PC-3 (cell line): Measurements from ENCODE around the gene TTYH1.

ENCODE experiments used
- EZH2 ChIP-seq: fragments of 300-600 bp; sonication (generic); IDR thresholded peaks from one replicate; pipeline ENCODE4 v1.6.1; 2017; ENCODE audit warnings: antibody characterized with exemption, mild to moderate bottlenecking, low read length; ENCODE audit not compliant: unreplicated experiment
- TF ChIP-seq, protein P1 (sequence below): fragments of 300-600 bp; sonication (generic); conservative IDR thresholded peaks from 2 replicates; pipeline ENCODE4 v1.5.1; 2017; ENCODE audit warnings: antibody characterized with exemption, low read depth, mild to moderate bottlenecking, low read length

DNA sequence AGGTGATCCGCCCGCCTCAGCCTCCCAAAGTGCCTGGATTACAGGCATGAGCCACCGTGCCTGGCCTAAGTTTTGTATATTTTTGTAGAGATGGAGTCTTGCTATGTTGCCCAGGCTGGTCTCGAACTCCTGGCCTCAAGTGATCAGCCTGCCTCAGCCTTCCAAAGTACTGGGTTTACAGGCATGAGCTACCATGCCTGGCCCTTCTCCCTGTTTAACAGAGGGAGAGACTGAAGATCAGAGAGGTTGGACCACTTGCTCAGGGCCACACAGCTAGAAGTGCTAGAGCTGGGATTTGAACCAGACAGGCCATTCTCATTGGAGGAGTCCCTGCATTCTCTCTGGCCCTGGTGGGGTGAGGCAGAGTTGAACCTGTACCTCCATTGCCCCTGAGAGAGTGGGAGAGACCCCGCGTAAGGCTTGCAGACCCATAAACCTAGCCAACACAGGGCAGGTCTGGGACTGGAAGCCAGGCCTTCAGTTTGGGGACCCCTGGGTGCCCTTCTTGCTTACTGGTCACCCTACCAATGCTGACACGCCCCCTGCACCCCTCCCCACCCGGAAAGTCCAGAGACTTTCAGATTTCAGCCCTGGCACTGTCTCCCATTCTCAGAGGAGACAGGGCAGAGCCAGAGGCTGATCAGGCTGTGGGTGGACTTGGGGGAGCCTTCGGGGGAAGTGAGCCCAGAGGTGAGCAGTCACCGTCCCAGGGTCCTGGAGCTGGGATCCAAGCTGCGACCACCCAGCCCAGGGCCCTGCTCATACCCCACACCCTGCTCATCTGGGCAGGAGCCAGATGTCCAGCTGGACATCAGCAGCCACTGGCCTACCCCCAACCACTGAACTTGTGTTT is 13.3 kb downstream of the TTYH1 start:
- TF ChIP-seq EZH2, result no peak
- TF ChIP-seq, protein P1, sequence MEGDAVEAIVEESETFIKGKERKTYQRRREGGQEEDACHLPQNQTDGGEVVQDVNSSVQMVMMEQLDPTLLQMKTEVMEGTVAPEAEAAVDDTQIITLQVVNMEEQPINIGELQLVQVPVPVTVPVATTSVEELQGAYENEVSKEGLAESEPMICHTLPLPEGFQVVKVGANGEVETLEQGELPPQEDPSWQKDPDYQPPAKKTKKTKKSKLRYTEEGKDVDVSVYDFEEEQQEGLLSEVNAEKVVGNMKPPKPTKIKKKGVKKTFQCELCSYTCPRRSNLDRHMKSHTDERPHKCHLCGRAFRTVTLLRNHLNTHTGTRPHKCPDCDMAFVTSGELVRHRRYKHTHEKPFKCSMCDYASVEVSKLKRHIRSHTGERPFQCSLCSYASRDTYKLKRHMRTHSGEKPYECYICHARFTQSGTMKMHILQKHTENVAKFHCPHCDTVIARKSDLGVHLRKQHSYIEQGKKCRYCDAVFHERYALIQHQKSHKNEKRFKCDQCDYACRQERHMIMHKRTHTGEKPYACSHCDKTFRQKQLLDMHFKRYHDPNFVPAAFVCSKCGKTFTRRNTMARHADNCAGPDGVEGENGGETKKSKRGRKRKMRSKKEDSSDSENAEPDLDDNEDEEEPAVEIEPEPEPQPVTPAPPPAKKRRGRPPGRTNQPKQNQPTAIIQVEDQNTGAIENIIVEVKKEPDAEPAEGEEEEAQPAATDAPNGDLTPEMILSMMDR, result no peak
